GM21423 (cell line): ENCODE measurements around the gene PPA2.
"Not testable (repeated sequence)": the region's sequence is repeated elsewhere in the genome, so short reads cannot be mapped to it uniquely, and the experiment has no call there.

Experiments
- ATAC-seq: cut with Tn5 transposase; IDR thresholded peaks from one replicate; pipeline ENCODE4 v1.9.1; 2021; ENCODE audit warnings: mild to moderate bottlenecking, moderate library complexity; ENCODE audit not compliant: unreplicated experiment

Gene PPA2

GRCh38 chr4:105460306-105460705 lies 13.6 kb downstream of the PPA2 start:
- no peak for ATAC-seq

- ATAC-seq = not testable (repeated sequence)
These were observed 15.3 kb downstream of the PPA2 start for GRCh38 chr4:105458541-105458940.

GRCh38 chr4:105458001-105458400 lies 15.9 kb downstream of the PPA2 start:
- ATAC-seq = no peak

GRCh38 chr4:105455998-105456397 lies 17.9 kb downstream of the PPA2 start:
- ATAC-seq = no peak

GRCh38 chr4:105455182-105455581 lies 18.7 kb downstream of the PPA2 start:
- no peak for ATAC-seq

- peak; percentile 80 for ATAC-seq
These were observed 20.2 kb downstream of the PPA2 start for GRCh38 chr4:105453550-105454205.

- no peak for ATAC-seq
These were observed 22.5 kb downstream of the PPA2 start for GRCh38 chr4:105451346-105451745.

- no peak for ATAC-seq
These were observed 33.0 kb downstream of the PPA2 start for GRCh38 chr4:105440890-105441289.

GRCh38 chr4:105437637-105438036 lies 36.2 kb downstream of the PPA2 start:
- no peak for ATAC-seq

- ATAC-seq = no peak
These were observed 37.4 kb downstream of the PPA2 start for GRCh38 chr4:105436414-105436813.

- no peak for ATAC-seq
These were observed 38.9 kb downstream of the PPA2 start for GRCh38 chr4:105434940-105435339.

GRCh38 chr4:105433421-105433820 lies 40.4 kb downstream of the PPA2 start:
- ATAC-seq = no peak

GRCh38 chr4:105432438-105432837 lies 41.4 kb downstream of the PPA2 start:
- no peak for ATAC-seq

GRCh38 chr4:105430811-105431210 lies 43.1 kb downstream of the PPA2 start:
- ATAC-seq = no peak

GRCh38 chr4:105426187-105426897 lies 47.5 kb downstream of the PPA2 start:
- ATAC-seq = no peak

GRCh38 chr4:105422207-105422920 lies 51.5 kb downstream of the PPA2 start:
- no peak for ATAC-seq

- no peak for ATAC-seq
These were observed 56.2 kb downstream of the PPA2 start for GRCh38 chr4:105417624-105418023.

- no peak for ATAC-seq
These were observed 58.5 kb downstream of the PPA2 start for GRCh38 chr4:105415281-105415744.

- no peak for ATAC-seq
These were observed 59.5 kb downstream of the PPA2 start for GRCh38 chr4:105414316-105414715.

- not testable (repeated sequence) for ATAC-seq
These were observed 64.7 kb downstream of the PPA2 start for GRCh38 chr4:105409135-105409534.

GRCh38 chr4:105400901-105401677 lies 72.8 kb downstream of the PPA2 start:
- ATAC-seq = no peak
